ENCODE measurements around the gene SLC6A3.
"Not testable (repeated sequence)": the region's sequence is repeated elsewhere in the genome, so short reads cannot be mapped to it uniquely, and the experiment has no call there.

The SLC6A3 gene

DNA sequence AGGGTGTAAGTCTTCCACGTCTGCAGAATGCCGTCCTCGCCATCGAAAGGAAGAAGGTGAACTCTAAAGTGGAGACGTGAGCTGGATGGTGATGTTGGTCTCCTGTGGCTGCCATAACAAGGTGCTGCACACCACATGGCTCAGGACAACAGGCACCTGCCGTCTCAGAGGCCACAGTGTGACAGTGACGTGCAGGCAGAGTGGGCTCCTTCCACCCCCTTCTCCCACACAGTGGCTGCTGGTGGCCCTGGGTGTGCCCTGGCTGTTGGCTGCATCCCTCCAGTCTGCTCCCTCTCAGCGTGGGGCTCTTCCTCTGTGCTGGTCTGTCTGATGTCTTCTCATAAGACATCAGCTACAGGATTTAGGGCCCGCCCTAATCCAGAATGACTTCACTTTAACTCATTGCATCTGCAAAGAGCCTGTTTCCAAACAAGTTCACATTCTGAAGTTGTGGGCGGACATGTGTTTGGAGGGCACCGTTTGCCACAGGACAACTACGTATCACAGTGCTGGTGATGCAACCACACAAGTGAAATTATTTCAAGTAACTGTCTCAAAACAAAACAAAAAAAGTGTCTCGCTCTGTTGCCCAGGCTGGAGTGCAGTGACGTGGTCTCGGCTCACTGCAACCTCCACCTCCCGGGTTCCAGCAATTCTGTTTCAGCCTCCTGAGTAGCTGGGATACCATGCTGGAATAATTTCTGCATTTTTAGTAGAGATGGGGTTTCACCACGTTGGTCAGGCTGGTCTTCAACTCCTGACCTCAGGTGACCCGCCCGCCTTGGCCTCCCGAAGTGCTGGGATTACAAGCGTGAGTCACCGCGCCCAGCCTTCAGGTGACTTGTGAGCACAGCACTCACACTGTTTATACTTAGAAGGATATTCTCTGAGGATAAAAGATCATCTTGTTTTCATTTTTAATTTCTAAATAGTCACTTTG, 69.1 kb downstream of the SLC6A3 start:
- DNase-seq (ENCODE audit: low read depth in 2 of 2, low spot score in 1 of 2), result no peak

DNA sequence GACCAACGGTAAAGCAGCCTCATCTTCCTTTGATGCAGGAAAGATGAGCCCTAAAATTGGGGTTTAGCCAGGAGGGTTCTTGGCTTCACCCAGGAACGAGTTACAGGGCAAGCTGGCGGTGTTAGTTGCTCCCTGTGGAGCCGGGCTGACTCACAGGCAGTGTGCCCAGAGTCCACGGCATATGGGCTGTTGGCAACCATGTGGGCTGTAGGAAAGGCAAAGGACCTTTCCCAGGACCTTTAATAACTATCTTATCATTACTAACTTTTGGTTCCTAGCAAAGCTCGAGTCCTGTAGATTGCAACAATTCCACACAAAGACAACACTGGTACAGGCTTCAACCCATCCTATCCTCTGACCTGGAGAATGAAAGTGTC, 70.6 kb downstream of the SLC6A3 start:
- no peak for DNase-seq (ENCODE audit: low read depth in 2 of 2, low spot score in 1 of 2)

DNA sequence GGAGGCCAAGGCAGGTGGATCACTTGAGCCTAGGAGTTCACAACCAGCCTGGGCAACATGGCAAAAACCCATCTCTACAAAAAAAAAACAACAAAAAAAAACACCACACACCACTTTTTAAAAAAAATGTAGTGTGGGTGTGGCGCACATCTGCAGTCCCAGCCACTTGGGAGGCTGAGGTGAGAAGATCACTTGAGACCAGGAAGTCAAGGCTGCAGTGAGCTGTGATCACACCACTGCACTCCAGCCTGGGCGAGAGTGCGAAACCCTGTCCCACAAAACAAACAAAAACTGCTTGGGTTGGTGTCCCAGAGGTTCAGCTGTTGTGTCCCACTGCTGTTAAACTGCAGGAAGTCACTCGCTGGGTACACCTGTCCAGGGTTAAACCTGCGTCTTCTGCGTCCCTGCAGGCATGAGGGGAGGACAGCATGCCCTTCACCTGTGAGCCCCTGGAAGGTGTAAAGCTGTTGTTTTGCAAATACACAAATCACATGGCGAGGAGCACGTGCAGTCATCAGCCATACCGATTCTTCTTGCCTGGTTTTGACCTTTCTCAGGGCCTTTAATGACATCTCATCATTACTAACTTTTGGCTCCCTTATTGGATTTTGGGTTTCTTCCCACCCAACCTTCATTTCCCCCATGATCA, 71.1 kb downstream of the SLC6A3 start:
- peak in 1 of 2 donors; percentile 8 for DNase-seq (ENCODE audit: low read depth in 2 of 2, low spot score in 1 of 2)

DNA sequence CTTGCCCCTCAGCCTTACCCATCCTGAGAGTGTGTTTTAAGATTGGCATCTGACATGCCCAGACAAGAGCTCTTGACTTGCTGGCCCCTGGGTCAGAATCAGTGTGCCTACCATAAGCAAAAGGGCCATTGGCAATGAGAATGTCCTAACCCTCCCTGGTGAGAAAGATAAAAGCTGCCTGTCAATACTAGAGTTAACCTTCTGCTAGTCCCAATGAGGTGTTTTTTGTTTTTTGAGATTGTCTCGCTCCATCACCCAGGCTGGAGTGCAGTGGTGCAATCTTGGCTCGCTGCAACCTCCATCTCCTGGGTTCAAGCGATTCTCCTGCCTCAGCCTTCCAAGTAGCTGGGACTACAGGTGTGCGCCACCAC, 73.3 kb downstream of the SLC6A3 start:
- not testable (repeated sequence) for DNase-seq (ENCODE audit: low read depth in 2 of 2, low spot score in 1 of 2)

GRCh38 chr5:1371218-1371971, 73.8 kb downstream of the SLC6A3 start:
- DNase-seq (ENCODE audit: low read depth in 2 of 2, low spot score in 1 of 2), result no peak

DNA sequence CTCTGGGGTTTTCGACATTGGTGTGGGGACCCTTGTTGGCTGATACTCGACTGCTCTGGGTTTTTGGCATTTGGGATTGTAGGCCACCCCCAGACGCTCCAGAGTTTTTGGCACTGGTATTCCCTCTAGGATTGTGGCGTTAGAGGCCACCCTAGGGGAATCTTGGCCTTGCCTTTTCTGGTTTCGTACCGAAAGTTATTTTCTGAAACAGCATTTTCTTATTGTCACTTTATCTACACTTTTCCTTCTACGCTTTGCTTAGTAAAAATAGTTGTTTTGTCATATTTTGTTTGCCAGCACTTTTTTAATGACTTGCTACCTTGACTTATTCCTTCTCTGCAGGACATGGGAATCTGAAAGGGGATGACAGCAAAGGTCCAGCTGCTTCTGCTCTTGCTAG, 75.2 kb downstream of the SLC6A3 start:
- DNase-seq (ENCODE audit: low read depth in 2 of 2, low spot score in 1 of 2), result no peak

DNA sequence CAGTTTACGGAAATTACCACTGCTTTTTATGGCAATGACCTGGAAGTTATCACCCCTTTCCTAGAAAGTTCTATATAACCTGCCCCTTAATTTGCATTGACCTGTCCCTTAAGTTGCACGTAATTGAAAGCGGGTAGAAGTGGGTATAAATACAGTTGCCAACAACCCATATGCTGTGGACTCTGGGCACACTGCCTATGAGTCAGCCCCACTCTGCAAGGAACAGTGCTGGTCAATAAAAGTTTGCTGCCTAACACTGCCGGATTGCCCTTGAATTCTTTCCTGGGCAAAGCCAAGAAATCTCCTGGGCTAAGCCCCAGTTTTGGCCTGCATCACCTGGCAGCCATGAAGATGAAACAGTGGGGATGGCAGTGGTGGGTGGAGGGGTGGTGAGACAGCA, 76.5 kb downstream of the SLC6A3 start:
- DNase-seq (ENCODE audit: low read depth in 2 of 2, low spot score in 1 of 2), result no peak

- no peak for DNase-seq (ENCODE audit: low read depth in 2 of 2, low spot score in 1 of 2)
Measured at GRCh38 chr5:1368236-1368635, 77.0 kb downstream of the SLC6A3 start.

- DNase-seq (ENCODE audit: low read depth in 2 of 2, low spot score in 1 of 2), result no peak
Measured at GRCh38 chr5:1367149-1367548, 78.1 kb downstream of the SLC6A3 start.

DNA sequence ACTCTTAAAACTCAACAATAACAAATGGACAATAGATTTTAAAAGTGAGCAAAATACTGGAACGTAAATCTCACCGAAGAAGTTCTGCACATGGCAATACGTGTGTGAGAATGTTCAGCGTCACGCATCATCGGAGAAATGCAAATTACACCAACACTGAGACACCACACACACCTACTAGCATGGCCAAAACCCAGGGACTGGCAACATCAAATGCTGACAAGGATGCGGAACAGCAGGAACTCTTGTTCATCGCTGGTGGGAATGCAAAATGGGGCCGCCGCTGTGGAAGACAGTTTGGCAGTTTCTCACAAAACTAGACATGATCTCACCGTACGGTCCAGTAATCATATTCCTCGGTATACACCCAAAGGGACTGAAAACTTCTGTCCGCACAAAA, 78.7 kb downstream of the SLC6A3 start:
- no peak for DNase-seq (ENCODE audit: low read depth in 2 of 2, low spot score in 1 of 2)

- no peak for DNase-seq (ENCODE audit: low read depth in 2 of 2, low spot score in 1 of 2)
Measured at GRCh38 chr5:1364211-1364610, 81.0 kb downstream of the SLC6A3 start.

DNA sequence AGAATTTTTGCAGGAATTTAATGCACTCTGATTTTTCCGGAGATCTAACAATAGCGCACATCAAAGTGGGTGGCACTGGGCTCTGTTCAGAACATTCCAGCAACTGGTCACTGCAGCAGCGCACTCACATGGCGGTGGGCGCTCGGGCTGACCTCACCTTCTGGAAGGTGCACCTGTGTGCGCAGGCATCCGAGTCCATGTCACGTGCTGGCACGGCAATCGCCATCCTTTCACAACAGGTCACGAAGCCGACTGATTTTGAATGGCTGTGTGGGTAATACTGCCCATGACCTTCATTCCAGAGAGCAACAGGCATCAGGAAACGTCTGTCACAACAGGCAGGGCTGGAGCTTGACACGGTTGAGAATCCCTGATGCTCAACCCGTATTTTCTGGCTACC, 81.7 kb downstream of the SLC6A3 start:
- no peak for DNase-seq (ENCODE audit: low read depth in 2 of 2, low spot score in 1 of 2)

- no peak for DNase-seq (ENCODE audit: low read depth in 2 of 2, low spot score in 1 of 2)
Measured at GRCh38 chr5:1363160-1363559, 82.1 kb downstream of the SLC6A3 start.

- no peak for DNase-seq (ENCODE audit: low read depth in 2 of 2, low spot score in 1 of 2)
Measured at GRCh38 chr5:1362242-1363015, 82.8 kb downstream of the SLC6A3 start.

DNA sequence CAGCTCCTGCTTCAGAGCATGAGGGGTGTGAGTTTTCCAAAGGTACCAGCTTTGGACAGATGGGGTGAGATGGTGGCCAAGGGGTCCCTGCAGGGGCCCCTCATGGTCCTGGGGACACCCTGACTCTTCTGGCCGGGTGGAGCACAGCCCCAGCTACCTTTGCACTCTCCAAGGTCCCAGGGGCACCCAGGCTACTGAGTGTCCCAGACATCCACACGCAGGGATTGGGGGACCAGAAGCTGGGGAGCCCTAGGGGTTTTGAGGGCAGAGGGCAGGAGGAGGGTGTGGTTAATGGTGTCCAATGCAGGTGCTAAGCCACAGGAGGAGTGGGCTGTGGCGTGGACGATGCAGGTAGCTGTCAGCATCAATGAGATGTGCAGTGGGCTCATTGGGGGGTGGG, 84.4 kb downstream of the SLC6A3 start:
- no peak for DNase-seq (ENCODE audit: low read depth in 2 of 2, low spot score in 1 of 2)

- DNase-seq (ENCODE audit: low read depth in 2 of 2, low spot score in 1 of 2), result not testable (repeated sequence)
Measured at GRCh38 chr5:1360367-1360766, 84.9 kb downstream of the SLC6A3 start.

DNA sequence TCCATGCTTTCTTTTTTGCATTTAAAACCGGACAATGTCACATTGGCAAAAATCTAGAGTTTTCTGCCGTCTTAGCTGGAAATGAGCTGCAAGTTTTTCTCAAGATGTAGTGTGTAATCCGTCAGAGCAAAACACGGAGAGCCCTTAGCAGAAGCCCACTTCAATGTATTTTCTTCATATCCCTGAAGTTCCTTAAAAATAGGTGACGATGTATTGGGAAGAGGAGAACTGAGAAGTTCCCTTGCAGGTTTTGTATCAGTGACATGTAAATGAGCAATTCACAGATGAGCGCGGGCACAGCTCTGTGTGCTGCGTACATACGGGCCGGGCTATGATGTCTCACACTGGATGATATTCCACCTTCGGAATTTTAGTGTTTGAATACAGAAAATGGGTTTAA, 85.5 kb downstream of the SLC6A3 start:
- no peak for DNase-seq (ENCODE audit: low read depth in 2 of 2, low spot score in 1 of 2)

- DNase-seq (ENCODE audit: low read depth in 2 of 2, low spot score in 1 of 2), result no peak
Measured at GRCh38 chr5:1359031-1359645, 86.1 kb downstream of the SLC6A3 start.

DNA sequence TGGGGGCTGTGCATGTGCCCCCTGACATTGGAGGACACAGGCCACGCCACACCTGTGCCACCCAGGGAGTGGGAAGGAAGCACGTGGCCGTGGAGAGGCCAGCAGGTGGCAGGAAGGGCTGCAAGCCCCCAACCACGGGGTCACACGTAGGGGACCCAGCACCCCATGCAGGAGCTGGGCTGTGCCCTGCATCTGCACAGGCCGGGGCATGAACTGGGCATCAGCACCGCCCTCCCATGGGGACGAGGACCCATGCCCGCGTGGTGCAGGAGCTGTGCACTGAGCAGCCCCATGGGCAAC, 86.6 kb downstream of the SLC6A3 start:
- DNase-seq (ENCODE audit: low read depth in 2 of 2, low spot score in 1 of 2), result no peak

GRCh38 chr5:1357946-1358725, 87.1 kb downstream of the SLC6A3 start:
- DNase-seq (ENCODE audit: low read depth in 2 of 2, low spot score in 1 of 2), result no peak
